Measurements from ENCODE around the gene EBF3.

Gene EBF3

DNA sequence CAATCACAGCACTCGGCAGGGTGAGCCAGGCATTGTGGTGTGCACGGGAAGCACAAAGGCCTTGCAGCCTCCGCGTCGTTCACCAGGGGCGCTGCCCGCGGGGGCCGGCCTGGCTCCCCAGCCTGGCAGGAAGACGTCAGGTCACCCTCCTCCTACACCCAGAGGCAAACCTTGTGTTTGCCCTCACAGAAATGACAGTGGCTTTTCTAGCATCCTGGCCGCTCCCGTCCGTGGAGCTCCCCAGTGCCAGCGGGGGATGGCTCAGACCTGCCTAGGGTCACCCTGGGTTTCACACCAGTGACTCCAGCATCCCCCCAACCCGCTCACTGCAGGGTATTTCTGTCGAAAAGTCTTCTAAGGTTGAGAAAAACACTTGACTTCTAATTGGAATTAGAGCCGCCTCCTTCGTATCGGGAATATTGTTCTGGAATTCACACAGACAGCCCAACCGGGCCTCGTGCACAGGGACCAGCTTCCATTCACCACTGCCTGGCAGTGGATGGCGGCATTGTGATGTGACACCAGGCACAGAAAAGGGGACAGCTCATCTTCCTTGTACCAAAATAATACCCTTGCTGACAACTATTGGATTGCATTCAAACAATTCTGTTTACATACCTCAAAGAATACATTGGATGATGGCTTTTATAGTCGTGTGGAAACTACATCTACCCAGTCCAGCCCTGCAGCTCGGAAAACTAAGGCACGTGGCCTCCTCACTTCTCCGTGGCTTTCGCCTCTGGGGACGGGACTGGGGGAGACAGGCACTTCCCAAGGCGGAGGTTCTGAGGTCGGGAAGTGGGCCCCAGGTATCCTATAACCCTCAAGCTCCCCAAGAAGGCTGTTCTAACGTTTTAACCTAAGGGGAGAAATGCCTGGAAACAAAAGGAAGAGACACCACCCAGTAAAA, 109.0 kb downstream of the EBF3 start:
- no peak for DNase-seq (ENCODE audit: low read depth)
- no peak overlapping the region for H3K4me3 ChIP-seq (replicated peaks; ENCODE audit: low read depth, low read length)
- TF ChIP-seq CTCF (IDR thresholded peaks at IDR 0.05; ENCODE audit: low read length, missing control alignments), result no peak

DNA sequence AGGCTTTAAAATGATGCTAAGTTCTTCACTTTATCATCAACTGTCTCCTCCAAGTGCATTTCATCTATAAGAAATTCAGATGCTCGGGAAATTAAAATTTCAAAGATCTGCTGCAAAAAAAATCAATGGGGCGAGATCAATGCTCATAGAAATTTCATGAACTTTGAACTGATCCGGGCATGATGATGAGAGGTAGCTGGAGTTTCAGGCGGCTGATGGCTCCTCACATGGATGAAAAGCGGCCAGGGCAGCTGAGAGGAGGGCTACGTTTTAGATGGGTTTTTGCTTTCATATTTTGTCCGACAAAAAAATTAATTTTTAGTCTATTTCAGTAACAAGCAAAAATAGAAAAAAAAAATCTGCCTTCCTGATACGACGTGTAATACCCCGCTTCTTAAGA, 109.9 kb downstream of the EBF3 start:
- TF ChIP-seq CTCF (IDR thresholded peaks at IDR 0.05; ENCODE audit: low read length, missing control alignments), result no peak
- DNase-seq (ENCODE audit: low read depth), result no peak
- no peak overlapping the region for H3K4me3 ChIP-seq (replicated peaks; ENCODE audit: low read depth, low read length)

- H3K4me3 ChIP-seq (replicated peaks; ENCODE audit: low read depth, low read length), result no peak overlapping the region
- peak; percentile 42 for DNase-seq (ENCODE audit: low read depth)
- peak; percentile 37 for TF ChIP-seq CTCF (IDR thresholded peaks at IDR 0.05; ENCODE audit: low read length, missing control alignments)
These were observed 110.5 kb downstream of the EBF3 start for GRCh38 chr10:129853562-129853903.

DNA sequence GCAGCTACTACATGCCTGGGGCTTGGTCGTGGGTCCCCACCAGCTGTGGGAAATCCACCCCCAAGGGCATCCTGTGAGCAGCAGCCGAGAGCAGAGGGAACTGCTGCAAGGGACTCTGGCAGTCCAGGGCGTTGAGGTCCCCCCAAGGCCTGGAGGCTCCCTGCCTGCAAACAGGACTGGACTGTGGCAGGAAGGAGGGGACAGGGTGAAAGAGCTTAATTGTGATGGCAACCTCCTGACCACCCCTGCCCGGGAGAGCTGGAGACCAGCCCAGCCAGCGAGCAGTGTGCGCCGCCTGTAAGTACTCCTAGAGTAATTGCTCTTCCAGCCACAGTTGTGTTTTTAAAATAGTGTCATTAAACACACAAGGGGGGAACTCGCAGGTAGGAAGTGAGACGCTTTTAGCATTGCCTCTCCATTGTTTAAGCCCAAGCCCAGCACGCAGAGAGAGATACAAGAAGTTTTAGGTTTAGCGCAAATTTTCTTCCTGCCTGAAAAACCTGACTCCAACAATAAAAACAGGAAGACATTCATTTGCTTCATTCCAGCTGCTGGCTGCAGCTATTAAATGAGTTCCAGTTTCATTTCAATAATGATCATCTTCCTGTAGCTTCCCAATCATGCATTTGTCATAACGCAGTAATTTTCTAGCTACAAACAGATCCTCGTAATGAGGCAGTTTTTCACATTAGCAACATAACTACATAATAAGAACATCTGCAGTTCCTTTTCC, 111.1 kb downstream of the EBF3 start:
- no peak for DNase-seq (ENCODE audit: low read depth)
- H3K4me3 ChIP-seq (replicated peaks; ENCODE audit: low read depth, low read length), result no peak overlapping the region
- TF ChIP-seq CTCF (IDR thresholded peaks at IDR 0.05; ENCODE audit: low read length, missing control alignments), result no peak

DNA sequence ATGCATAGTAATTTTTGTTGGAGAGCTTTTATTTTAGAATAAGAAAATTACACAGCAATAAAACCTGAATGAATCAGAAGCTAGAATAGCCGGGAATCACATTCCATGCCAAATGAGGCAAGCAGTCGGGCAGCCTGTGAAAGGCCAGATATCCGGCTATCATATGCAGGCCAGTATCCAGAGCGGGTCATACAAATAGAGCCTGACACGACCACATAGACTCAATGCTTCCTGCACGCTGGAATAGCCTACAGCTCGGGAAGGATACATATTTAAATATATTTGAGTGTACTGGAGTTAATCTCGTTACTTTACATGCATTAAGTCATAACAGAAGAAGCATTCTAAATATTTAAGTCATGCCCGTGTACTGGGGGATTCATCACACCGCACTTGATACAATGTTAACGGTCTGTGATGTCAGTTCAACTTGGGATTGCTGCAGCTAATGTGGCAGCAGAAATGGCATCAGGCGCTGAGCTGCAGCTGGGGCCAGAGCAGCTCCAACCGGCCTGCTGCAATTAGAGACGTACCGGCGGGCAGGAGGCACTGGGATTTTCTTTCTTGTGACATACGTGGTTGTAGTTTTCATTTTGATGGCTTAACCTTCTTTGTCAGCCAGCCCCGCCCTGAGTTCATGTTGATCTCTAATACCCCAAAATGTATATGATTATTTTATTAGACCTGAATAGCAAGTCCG, 112.0 kb downstream of the EBF3 start:
- H3K4me3 ChIP-seq (replicated peaks; ENCODE audit: low read depth, low read length), result no peak overlapping the region
- DNase-seq (ENCODE audit: low read depth), result no peak
- TF ChIP-seq CTCF (IDR thresholded peaks at IDR 0.05; ENCODE audit: low read length, missing control alignments), result no peak

GRCh38 chr10:129850790-129851189, 113.3 kb downstream of the EBF3 start:
- no peak for TF ChIP-seq CTCF (IDR thresholded peaks at IDR 0.05; ENCODE audit: low read length, missing control alignments)
- H3K4me3 ChIP-seq (replicated peaks; ENCODE audit: low read depth, low read length), result no peak overlapping the region
- DNase-seq (ENCODE audit: low read depth), result no peak
